ENCODE measurements around the gene SLC35G6.
"Not testable (repeated sequence)": the region's sequence is repeated elsewhere in the genome, so short reads cannot be mapped to it uniquely, and the experiment has no call there.

SLC35G6 gene

GRCh38 chr17:7467498-7467897 is 13.7 kb upstream of the SLC35G6 start:
- peaks cover 26% of the 10 kb centered on the region for H3K4me1 Mint-ChIP-seq
- no peak for DNase-seq
- no peaks in the 10 kb centered on the region for H3K9me3 Mint-ChIP-seq
- H3K27ac Mint-ChIP-seq = peak overlapping the region; percentile 71
- ATAC-seq = no peak
- no peaks in the 10 kb centered on the region for H3K27me3 Mint-ChIP-seq
- H3K36me3 Mint-ChIP-seq (ENCODE audit: low read depth) = peaks cover 3% of the 10 kb centered on the region
- H3K4me3 Mint-ChIP-seq = no peak overlapping the region

- H3K27ac Mint-ChIP-seq = no peak overlapping the region
- H3K4me1 Mint-ChIP-seq = peaks cover 26% of the 10 kb centered on the region
- H3K9me3 Mint-ChIP-seq = no peaks in the 10 kb centered on the region
- DNase-seq (no peak), ATAC-seq (no peak)
- peaks cover 3% of the 10 kb centered on the region for H3K36me3 Mint-ChIP-seq (ENCODE audit: low read depth)
- no peak overlapping the region for H3K4me3 Mint-ChIP-seq
- no peaks in the 10 kb centered on the region for H3K27me3 Mint-ChIP-seq
These were observed 13.0 kb upstream of the SLC35G6 start for GRCh38 chr17:7468290-7468689.

- no peak for ATAC-seq
- Mint-ChIP-seq H3K27me3 (no peaks in the 10 kb centered on the region), H3K4me1 (peaks cover 28% of the 10 kb centered on the region), H3K9me3 (no peaks in the 10 kb centered on the region), H3K27ac (no peak overlapping the region), H3K4me3 (no peak overlapping the region), H3K36me3 (ENCODE audit: low read depth) (peaks cover 2% of the 10 kb centered on the region)
- DNase-seq = no peak
These were observed 12.3 kb upstream of the SLC35G6 start for GRCh38 chr17:7468804-7469389.

- not testable (repeated sequence) for DNase-seq; H3K27ac Mint-ChIP-seq; H3K36me3 Mint-ChIP-seq (ENCODE audit: low read depth); H3K4me3 Mint-ChIP-seq; H3K9me3 Mint-ChIP-seq; ATAC-seq; H3K27me3 Mint-ChIP-seq
- H3K4me1 Mint-ChIP-seq = peaks cover 33% of the 10 kb centered on the region
These were observed 11.4 kb upstream of the SLC35G6 start for GRCh38 chr17:7469843-7470242.

- H3K4me3 Mint-ChIP-seq = not testable (repeated sequence)
- Mint-ChIP-seq H3K4me1 (peaks cover 36% of the 10 kb centered on the region), H3K27ac (peak overlapping the region; percentile 39)
These were observed 10.7 kb upstream of the SLC35G6 start for GRCh38 chr17:7470457-7470973.

GRCh38 chr17:7471729-7472128 is 9.5 kb upstream of the SLC35G6 start:
- peaks cover 5% of the 10 kb centered on the region for H3K36me3 Mint-ChIP-seq (ENCODE audit: low read depth)
- no peaks in the 10 kb centered on the region for H3K9me3 Mint-ChIP-seq
- H3K27ac Mint-ChIP-seq = peak overlapping the region; percentile 53
- ATAC-seq = no peak
- DNase-seq = no peak
- H3K4me1 Mint-ChIP-seq = peaks cover 47% of the 10 kb centered on the region
- H3K4me3 Mint-ChIP-seq = no peak overlapping the region
- H3K27me3 Mint-ChIP-seq = no peaks in the 10 kb centered on the region

More at GRCh38 chr17:7470457-7470973, 10.7 kb upstream of the SLC35G6 start:
- H3K36me3 Mint-ChIP-seq (ENCODE audit: low read depth); H3K9me3 Mint-ChIP-seq; ATAC-seq; H3K27me3 Mint-ChIP-seq; DNase-seq: not testable (repeated sequence)

- not testable (repeated sequence) for H3K9me3 Mint-ChIP-seq; H3K4me3 Mint-ChIP-seq; H3K27ac Mint-ChIP-seq; H3K36me3 Mint-ChIP-seq (ENCODE audit: low read depth); H3K27me3 Mint-ChIP-seq; DNase-seq; ATAC-seq
- H3K4me1 Mint-ChIP-seq = peaks cover 54% of the 10 kb centered on the region
These were observed 6.5 kb upstream of the SLC35G6 start for GRCh38 chr17:7474767-7475166.

- Mint-ChIP-seq H3K4me1 (peaks cover 63% of the 10 kb centered on the region), H3K36me3 (ENCODE audit: low read depth) (peaks cover 3% of the 10 kb centered on the region), H3K9me3 (no peaks in the 10 kb centered on the region), H3K27ac (peak overlapping the region; percentile 54), H3K27me3 (no peaks in the 10 kb centered on the region), H3K4me3 (no peak overlapping the region)
- no peak for DNase-seq
- ATAC-seq = no peak
These were observed 5.4 kb upstream of the SLC35G6 start for GRCh38 chr17:7475764-7476422.

- H3K4me1 Mint-ChIP-seq = peaks cover 62% of the 10 kb centered on the region
- DNase-seq = no peak
- peaks cover 3% of the 10 kb centered on the region for H3K36me3 Mint-ChIP-seq (ENCODE audit: low read depth)
- H3K27me3 Mint-ChIP-seq = no peaks in the 10 kb centered on the region
- H3K9me3 Mint-ChIP-seq = no peaks in the 10 kb centered on the region
- ATAC-seq = no peak
- peak overlapping the region; percentile 54 for H3K27ac Mint-ChIP-seq
- H3K4me3 Mint-ChIP-seq = peak overlapping the region; percentile 89
These were observed 4.8 kb upstream of the SLC35G6 start for GRCh38 chr17:7476494-7476893.

GRCh38 chr17:7476951-7477350 is 4.3 kb upstream of the SLC35G6 start:
- DNase-seq = no peak
- Mint-ChIP-seq H3K4me1 (peaks cover 60% of the 10 kb centered on the region), H3K4me3 (peak overlapping the region; percentile 89), H3K9me3 (no peaks in the 10 kb centered on the region), H3K27ac (peak overlapping the region; percentile 91), H3K27me3 (no peaks in the 10 kb centered on the region), H3K36me3 (ENCODE audit: low read depth) (peaks cover 3% of the 10 kb centered on the region)
- no peak for ATAC-seq

GRCh38 chr17:7477392-7478275 is 3.6 kb upstream of the SLC35G6 start:
- H3K27me3 Mint-ChIP-seq = no peaks in the 10 kb centered on the region
- peaks cover 66% of the 10 kb centered on the region for H3K4me1 Mint-ChIP-seq
- peaks cover 3% of the 10 kb centered on the region for H3K36me3 Mint-ChIP-seq (ENCODE audit: low read depth)
- no peaks in the 10 kb centered on the region for H3K9me3 Mint-ChIP-seq
- H3K4me3 Mint-ChIP-seq = peak overlapping the region; percentile 89
- peak; percentile 53 for DNase-seq
- peak overlapping the region; percentile 91 for H3K27ac Mint-ChIP-seq
- ATAC-seq = peak; percentile 52

- peak; percentile 67 for DNase-seq
- Mint-ChIP-seq H3K27ac (peak overlapping the region; percentile 91), H3K9me3 (no peaks in the 10 kb centered on the region), H3K4me1 (peaks cover 72% of the 10 kb centered on the region), H3K36me3 (ENCODE audit: low read depth) (peaks cover 3% of the 10 kb centered on the region), H3K4me3 (peak overlapping the region; percentile 89), H3K27me3 (no peaks in the 10 kb centered on the region)
- ATAC-seq = peak; percentile 55
These were observed 2.7 kb upstream of the SLC35G6 start for GRCh38 chr17:7478276-7479212.

GRCh38 chr17:7479213-7480088 is 1.8 kb upstream of the SLC35G6 start, which contains the start of gene ZBTB4:
TSS of gene ZBTB4 (minus strand) at chr17:7479631. CDS start at chr17:7466801, 12,830 bp downstream.
- no peaks in the 10 kb centered on the region for H3K9me3 Mint-ChIP-seq
- peaks cover 72% of the 10 kb centered on the region for H3K4me1 Mint-ChIP-seq
- peaks cover 2% of the 10 kb centered on the region for H3K27me3 Mint-ChIP-seq
- H3K36me3 Mint-ChIP-seq (ENCODE audit: low read depth) = peaks cover 3% of the 10 kb centered on the region
- H3K27ac Mint-ChIP-seq = peak within 1 kb of the TSS; percentile 94
- peak; percentile 3 for ATAC-seq
- peak; percentile 65 for DNase-seq
- peak within 1 kb of the TSS; percentile 89 for H3K4me3 Mint-ChIP-seq
